Measurements from ENCODE around the gene ADGRG3.
A peak's percentile ranks its signal among the peaks of the same experiment; 100 is the strongest.

Gene ADGRG3

DNA sequence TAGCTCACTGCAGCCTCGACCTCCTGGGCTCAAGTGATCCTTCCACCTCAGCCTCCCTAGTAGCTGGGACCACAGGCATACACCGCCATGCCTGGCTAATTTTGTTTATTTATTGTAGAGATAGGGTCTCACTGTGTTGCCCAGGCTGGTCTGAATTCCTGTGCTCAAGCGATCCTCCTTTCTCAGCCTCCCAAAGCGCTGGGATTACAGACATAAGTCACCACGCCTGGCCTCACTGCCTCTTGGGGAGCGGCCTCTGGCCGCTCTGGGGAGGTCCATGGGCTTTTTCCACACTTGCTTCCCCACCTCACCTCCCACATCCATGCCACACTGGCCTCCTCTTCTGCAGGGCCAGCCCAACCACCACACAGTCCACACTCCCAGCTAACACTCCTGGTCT lies 18.3 kb upstream of the ADGRG3 start:
- Histone ChIP-seq H2BK15ac (ENCODE audit: low read depth, poor library complexity, severe bottlenecking) (no peak overlapping the region), H3K27ac (ENCODE audit: low read length, poor library complexity, severe bottlenecking) (no peak overlapping the region), H2AK5ac (ENCODE audit: low read length, severe bottlenecking) (no peak overlapping the region), H2BK120ac (ENCODE audit: low read depth, low read length) (no peak overlapping the region), H4K91ac (ENCODE audit: low read length) (no peak overlapping the region), H3K14ac (ENCODE audit: low read length in 2 of 2) (no peak overlapping the region), H3K9me3 (ENCODE audit: control insufficient read depth, low read length) (no peaks in the 10 kb centered on the region), H2BK5ac (ENCODE audit: low read depth, low read length, poor library complexity, severe bottlenecking) (no peak overlapping the region), H3K79me1 (replicated peaks; ENCODE audit: low read length, poor library complexity, severe bottlenecking) (peaks cover 25% of the 10 kb centered on the region), H2AFZ (ENCODE audit: low read depth, low read length) (no peak overlapping the region), H3K4ac (ENCODE audit: low read depth in 1 of 2, low read length in 2 of 2) (no peak overlapping the region), H3K9ac (ENCODE audit: low read length) (no peak overlapping the region), H3K27me3 (ENCODE audit: control insufficient read depth in 1 of 2, insufficient read depth in 1 of 2, low read length in 2 of 2) (no peaks in the 10 kb centered on the region), H3K4me3 (ENCODE audit: insufficient read depth in 1 of 2, low read depth in 1 of 2, low read length in 2 of 2) (no peak overlapping the region), H3K4me2 (ENCODE audit: low read length, poor library complexity, severe bottlenecking) (no peak overlapping the region), H2BK12ac (ENCODE audit: low read length in 2 of 2) (no peak overlapping the region), H3K23ac (ENCODE audit: low read length in 2 of 2) (no peak overlapping the region), H3K4me1 (ENCODE audit: control insufficient read depth, insufficient read depth, low read depth, low read length) (peaks cover 45% of the 10 kb centered on the region), H3K36me3 (ENCODE audit: control insufficient read depth in 1 of 2, insufficient read depth in 2 of 2, low read depth in 1 of 2, low read length in 2 of 2) (peaks cover 10 to 66% of the 10 kb centered on the region in 2 experiments), H3K18ac (ENCODE audit: low read depth in 1 of 2, low read length in 2 of 2) (no peak overlapping the region), H4K8ac (ENCODE audit: low read length) (no peak overlapping the region)
- DNase-seq = no peak
- WGBS = 96% methylated on average over 5 of the region's 7 CpGs

DNA sequence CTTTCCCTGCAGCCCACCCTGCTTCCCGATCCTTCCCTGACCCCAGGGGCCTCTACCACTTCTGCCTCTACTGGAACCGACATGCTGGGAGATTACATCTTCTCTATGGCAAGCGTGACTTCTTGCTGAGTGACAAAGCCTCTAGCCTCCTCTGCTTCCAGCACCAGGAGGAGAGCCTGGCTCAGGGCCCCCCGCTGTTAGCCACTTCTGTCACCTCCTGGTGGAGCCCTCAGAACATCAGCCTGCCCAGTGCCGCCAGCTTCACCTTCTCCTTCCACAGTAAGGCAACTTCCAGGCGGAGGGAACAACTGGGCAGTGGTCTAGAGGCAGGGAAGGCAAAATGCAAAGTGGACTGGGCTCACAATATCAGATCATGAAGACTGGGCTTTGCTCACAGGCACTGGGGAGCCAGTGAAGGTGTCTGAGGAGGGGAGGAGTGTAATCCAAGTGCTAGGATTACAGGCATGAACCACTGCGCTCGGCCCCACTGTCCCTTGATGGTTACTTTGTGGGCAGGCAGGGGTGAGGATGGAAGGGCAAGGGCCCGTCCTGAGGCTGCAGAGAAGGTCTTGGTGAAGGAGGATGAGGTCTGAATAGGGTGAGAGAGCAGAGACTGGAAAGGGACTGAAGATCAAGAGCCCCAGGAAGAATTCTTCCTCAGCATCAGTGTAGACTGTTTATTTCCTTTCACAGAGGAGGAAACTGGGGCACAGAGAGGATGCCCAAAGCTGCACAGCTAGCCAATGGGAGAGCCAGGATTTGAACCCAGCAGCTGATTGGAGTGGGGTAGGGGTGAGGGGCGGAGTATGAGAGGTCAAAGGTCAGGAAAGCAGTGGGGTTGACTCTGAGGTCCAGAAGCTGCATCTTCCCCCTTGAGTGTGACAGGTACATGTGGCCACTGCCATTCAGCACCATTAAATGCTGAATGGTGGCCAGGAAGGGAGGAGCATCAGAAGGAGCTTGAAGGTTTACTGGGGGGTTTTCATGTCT lies 16.5 kb upstream of the ADGRG3 start:
- Histone ChIP-seq H2AFZ (ENCODE audit: low read depth, low read length) (no peak overlapping the region), H3K4ac (ENCODE audit: low read depth in 1 of 2, low read length in 2 of 2) (no peak overlapping the region), H2BK120ac (ENCODE audit: low read depth, low read length) (no peak overlapping the region), H3K23ac (ENCODE audit: low read length in 2 of 2) (no peak overlapping the region), H3K18ac (ENCODE audit: low read depth in 1 of 2, low read length in 2 of 2) (no peak overlapping the region), H3K4me1 (ENCODE audit: control insufficient read depth, insufficient read depth, low read depth, low read length) (peaks cover 33% of the 10 kb centered on the region), H3K14ac (ENCODE audit: low read length in 2 of 2) (no peak overlapping the region), H3K4me3 (ENCODE audit: insufficient read depth in 1 of 2, low read depth in 1 of 2, low read length in 2 of 2) (no peak overlapping the region), H4K8ac (ENCODE audit: low read length) (no peak overlapping the region), H2BK12ac (ENCODE audit: low read length in 2 of 2) (no peak overlapping the region), H2BK5ac (ENCODE audit: low read depth, low read length, poor library complexity, severe bottlenecking) (no peak overlapping the region), H4K91ac (ENCODE audit: low read length) (no peak overlapping the region), H3K79me1 (replicated peaks; ENCODE audit: low read length, poor library complexity, severe bottlenecking) (peaks cover 23% of the 10 kb centered on the region), H3K9me3 (ENCODE audit: control insufficient read depth, low read length) (no peaks in the 10 kb centered on the region), H3K27ac (ENCODE audit: low read length, poor library complexity, severe bottlenecking) (no peak overlapping the region), H3K36me3 (ENCODE audit: control insufficient read depth in 1 of 2, insufficient read depth in 2 of 2, low read depth in 1 of 2, low read length in 2 of 2) (peaks cover 10 to 66% of the 10 kb centered on the region in 2 experiments), H2BK15ac (ENCODE audit: low read depth, poor library complexity, severe bottlenecking) (no peak overlapping the region), H3K4me2 (ENCODE audit: low read length, poor library complexity, severe bottlenecking) (no peak overlapping the region), H3K27me3 (ENCODE audit: control insufficient read depth in 1 of 2, insufficient read depth in 1 of 2, low read length in 2 of 2) (no peaks in the 10 kb centered on the region), H2AK5ac (ENCODE audit: low read length, severe bottlenecking) (no peak overlapping the region), H3K9ac (ENCODE audit: low read length) (no peak overlapping the region)
- no peak for DNase-seq
- WGBS = 76% methylated on average over 9 of the region's 10 CpGs

- Histone ChIP-seq H2BK15ac (ENCODE audit: low read depth, poor library complexity, severe bottlenecking) (no peak overlapping the region), H3K9ac (ENCODE audit: low read length) (no peak overlapping the region), H3K4ac (ENCODE audit: low read depth in 1 of 2, low read length in 2 of 2) (no peak overlapping the region), H3K36me3 (ENCODE audit: control insufficient read depth in 1 of 2, insufficient read depth in 2 of 2, low read depth in 1 of 2, low read length in 2 of 2) (peaks cover 13 to 66% of the 10 kb centered on the region in 2 experiments), H4K8ac (ENCODE audit: low read length) (no peak overlapping the region), H3K27me3 (ENCODE audit: control insufficient read depth in 1 of 2, insufficient read depth in 1 of 2, low read length in 2 of 2) (no peaks in the 10 kb centered on the region), H3K4me3 (ENCODE audit: insufficient read depth in 1 of 2, low read depth in 1 of 2, low read length in 2 of 2) (no peak overlapping the region), H3K23ac (ENCODE audit: low read length in 2 of 2) (no peak overlapping the region), H2BK5ac (ENCODE audit: low read depth, low read length, poor library complexity, severe bottlenecking) (no peak overlapping the region), H3K4me2 (ENCODE audit: low read length, poor library complexity, severe bottlenecking) (no peak overlapping the region), H3K14ac (ENCODE audit: low read length in 2 of 2) (no peak overlapping the region), H3K9me3 (ENCODE audit: control insufficient read depth, low read length) (no peaks in the 10 kb centered on the region), H2BK12ac (ENCODE audit: low read length in 2 of 2) (no peak overlapping the region), H3K4me1 (ENCODE audit: control insufficient read depth, insufficient read depth, low read depth, low read length) (peaks cover 25% of the 10 kb centered on the region), H3K27ac (ENCODE audit: low read length, poor library complexity, severe bottlenecking) (no peak overlapping the region), H2BK120ac (ENCODE audit: low read depth, low read length) (no peak overlapping the region), H4K91ac (ENCODE audit: low read length) (no peak overlapping the region), H3K79me1 (replicated peaks; ENCODE audit: low read length, poor library complexity, severe bottlenecking) (peaks cover 18% of the 10 kb centered on the region), H2AFZ (ENCODE audit: low read depth, low read length) (no peak overlapping the region), H2AK5ac (ENCODE audit: low read length, severe bottlenecking) (peak overlapping the region; percentile 44), H3K18ac (ENCODE audit: low read depth in 1 of 2, low read length in 2 of 2) (no peak overlapping the region)
- no peak for DNase-seq
- WGBS = 96% methylated on average over 19 of the region's 23 CpGs
These were observed 15.2 kb upstream of the ADGRG3 start for GRCh38 chr16:57652695-57653471.

DNA sequence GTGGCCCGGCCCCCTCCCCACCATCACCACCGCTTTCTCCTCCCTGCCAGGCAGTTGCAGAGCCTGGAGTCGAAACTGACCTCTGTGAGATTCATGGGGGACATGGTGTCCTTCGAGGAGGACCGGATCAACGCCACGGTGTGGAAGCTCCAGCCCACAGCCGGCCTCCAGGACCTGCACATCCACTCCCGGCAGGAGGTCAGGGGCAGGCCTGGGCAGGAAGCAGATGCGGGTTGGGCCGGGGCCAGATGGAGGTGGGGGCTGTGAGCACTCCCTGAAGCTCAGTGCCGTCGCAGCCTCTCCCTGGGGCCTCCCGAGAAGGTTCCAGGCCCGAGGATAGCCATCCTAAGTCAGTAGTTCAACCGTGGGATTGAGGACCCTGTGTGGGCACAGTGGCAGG lies 14.2 kb upstream of the ADGRG3 start:
- DNase-seq = no peak
- Histone ChIP-seq H2BK120ac (ENCODE audit: low read depth, low read length) (no peak overlapping the region), H2AFZ (ENCODE audit: low read depth, low read length) (peak overlapping the region; percentile 29), H3K79me1 (replicated peaks; ENCODE audit: low read length, poor library complexity, severe bottlenecking) (peaks cover 8% of the 10 kb centered on the region), H3K4me1 (ENCODE audit: control insufficient read depth, insufficient read depth, low read depth, low read length) (peaks cover 25% of the 10 kb centered on the region), H3K27me3 (ENCODE audit: control insufficient read depth in 1 of 2, insufficient read depth in 1 of 2, low read length in 2 of 2) (no peaks in the 10 kb centered on the region), H3K9ac (ENCODE audit: low read length) (no peak overlapping the region), H3K4me2 (ENCODE audit: low read length, poor library complexity, severe bottlenecking) (no peak overlapping the region), H2BK5ac (ENCODE audit: low read depth, low read length, poor library complexity, severe bottlenecking) (no peak overlapping the region), H3K18ac (ENCODE audit: low read depth in 1 of 2, low read length in 2 of 2) (no peak overlapping the region), H2BK15ac (ENCODE audit: low read depth, poor library complexity, severe bottlenecking) (no peak overlapping the region), H3K23ac (ENCODE audit: low read length in 2 of 2) (no peak overlapping the region), H3K4ac (ENCODE audit: low read depth in 1 of 2, low read length in 2 of 2) (no peak overlapping the region), H3K27ac (ENCODE audit: low read length, poor library complexity, severe bottlenecking) (no peak overlapping the region), H3K14ac (ENCODE audit: low read length in 2 of 2) (peak overlapping the region in 1 of 2 experiments; percentile 8), H4K8ac (ENCODE audit: low read length) (peak overlapping the region; percentile 83), H3K36me3 (ENCODE audit: control insufficient read depth in 1 of 2, insufficient read depth in 2 of 2, low read depth in 1 of 2, low read length in 2 of 2) (peaks cover 21 to 66% of the 10 kb centered on the region in 2 experiments), H3K9me3 (ENCODE audit: control insufficient read depth, low read length) (no peaks in the 10 kb centered on the region), H3K4me3 (ENCODE audit: insufficient read depth in 1 of 2, low read depth in 1 of 2, low read length in 2 of 2) (no peak overlapping the region), H2BK12ac (ENCODE audit: low read length in 2 of 2) (peak overlapping the region in 1 of 2 experiments; percentile 35), H4K91ac (ENCODE audit: low read length) (peak overlapping the region; percentile 53), H2AK5ac (ENCODE audit: low read length, severe bottlenecking) (no peak overlapping the region)
- WGBS = 56% methylated on average over 16 of the region's 16 CpGs
